Psoas muscle (tissue), 8 donors: ENCODE data around the gene ZNF385C. TPM values are rescaled to one million over a fixed set of nuclear protein-coding genes. Genes with fewer than 3 reads are reported as not detected.
"Not testable (repeated sequence)": the region's sequence is repeated elsewhere in the genome, so short reads cannot be mapped to it uniquely, and the experiment has no call there.

Experiments used
- ATAC-seq, 4 donors: fragments of 200-7000 bp; cut with Tn5 transposase; one replicate each; pipeline ENCODE4 v1.9.1; 2020; ENCODE audit warnings: moderate library complexity in 3 of 4, mild to moderate bottlenecking in 2 of 4
- DNase-seq, 2 donors: peaks; one replicate each; pipeline ENCODE4 v3.0.0-alpha.2; 2020
- H3K27ac ChIP-seq: fragments of 200-600 bp; one replicate; pipeline ENCODE4 v1.8.0; 2022
- H3K27me3 ChIP-seq, 3 donors: fragments of 200-600 bp in 1 of 3; one replicate each; pipeline versions ENCODE4 v1.6.1 to v1.8.0; 2013 to 2022; ENCODE audit warnings: low read length in 2 of 3, mild to moderate bottlenecking in 2 of 3, moderate library complexity in 1 of 3; ENCODE audit not compliant: insufficient read depth in 3 of 3
- H3K36me3 ChIP-seq, 2 donors: fragments of 200-600 bp in 1 of 2; one replicate each; pipeline versions ENCODE4 v1.6.1 to v1.8.0; 2013 to 2022; ENCODE audit warnings: low read depth in 1 of 2, mild to moderate bottlenecking in 1 of 2, moderate library complexity in 1 of 2; ENCODE audit not compliant: insufficient read depth in 1 of 2
- H3K4me1 ChIP-seq: fragments of 200-600 bp; one replicate; pipeline ENCODE4 v1.8.0; 2022
- H3K4me3 ChIP-seq: fragments of 200-600 bp; one replicate; pipeline ENCODE4 v1.8.0; 2022; ENCODE audit warnings: mild to moderate bottlenecking
- H3K9me3 ChIP-seq: fragments of 200-600 bp; one replicate; pipeline ENCODE4 v1.8.0; 2022
- WGBS, 3 donors: extraction: QIAGEN DNeasy Blood & Tissue Kit; methylation state at CpG; one replicate each; pipeline versions ENCODE4 v1.1.6 to v1.1.7; 2013; 5-methylcytosine and 5-hydroxymethylcytosine counted together
- intact Hi-C, 2 donors: fragments of 100-400 bp; cut with DNase I; formaldehyde crosslinking; loops; one replicate each; pipeline versions ENCODE4 v1.11.0 to v1.14.2; 2022
- polyA plus RNA-seq, 3 donors: library from polyadenylated mRNA; stranded (reverse); fragments of 200-250 nt; gene quantifications; one replicate each; pipeline ENCODE4 v1.2.3, GENCODE V29; 2013
- total RNA-seq, 4 donors: library from RNA; stranded (reverse); fragmentation: NEBNext Ultra II Directional in 2 of 4; extraction: Animal tissue kit (Norgen Biotek cat#: 25700) in 2 of 4; gene quantifications; one replicate each; pipeline versions ENCODE4 v1.2.1 to v1.2.4, GENCODE V29; 2021 to 2023
- TF ChIP-seq, protein P1 (sequence below): fragments of 200-600 bp; IDR thresholded peaks from one replicate; pipeline ENCODE4 v1.8.0; 2022; ENCODE audit warnings: antibody characterized with exemption
- donor health status: healthy with polysubstance abuse.
- donor health status: DM: no; HTN: no; CAD: no; lungs with moderate emphysema.
- donor health status: Bipolar disorder and iron deficiency.
- donor health status: healthy.
- donor health status: DM: yes; HTN: yes; CAD: no.
- donor health status: DM: no; HTN: no; CAD: no.
- donor health status: DM: no; HTN: no; CAD: no.
- donor health status: DM: yes; HTN: yes; CAD: no.

ZNF385C gene
- total and polyA plus RNA-seq, 7 donors: 0.22 to 9.2 (median 0.50) TPM

DNA sequence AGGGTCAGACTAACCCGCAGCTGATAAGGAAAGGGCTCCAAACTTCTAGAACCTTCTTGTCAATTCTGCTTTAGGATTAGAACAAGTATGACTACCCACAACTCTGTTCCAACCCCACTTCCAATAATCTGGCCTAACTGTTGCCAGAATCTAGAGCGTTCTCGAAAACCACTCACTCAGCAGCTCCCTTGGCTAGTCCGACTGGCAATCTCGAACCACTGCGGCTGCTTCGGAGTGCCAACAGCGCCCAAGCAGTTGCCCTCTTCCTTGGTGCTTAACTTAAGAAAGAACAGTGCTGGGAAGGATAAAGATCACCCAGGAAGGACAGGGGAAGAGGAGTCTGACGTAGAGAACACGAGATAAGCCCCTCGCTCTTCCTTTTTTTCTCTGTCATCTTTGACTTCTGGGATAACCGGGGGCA, 81.9 kb downstream of the ZNF385C start:
- Histone ChIP-seq H3K4me1 (peaks cover 52% of the 10 kb centered on the region), H3K9me3 (no peaks in the 10 kb centered on the region), H3K4me3 (peak overlapping the region; percentile 95), H3K27ac (peak overlapping the region; percentile 95), H3K27me3 (no peaks in the 10 kb centered on the region), H3K36me3 (peaks cover under 1 to 1% of the 10 kb centered on the region in 2 donors)
- TF ChIP-seq, protein P1, sequence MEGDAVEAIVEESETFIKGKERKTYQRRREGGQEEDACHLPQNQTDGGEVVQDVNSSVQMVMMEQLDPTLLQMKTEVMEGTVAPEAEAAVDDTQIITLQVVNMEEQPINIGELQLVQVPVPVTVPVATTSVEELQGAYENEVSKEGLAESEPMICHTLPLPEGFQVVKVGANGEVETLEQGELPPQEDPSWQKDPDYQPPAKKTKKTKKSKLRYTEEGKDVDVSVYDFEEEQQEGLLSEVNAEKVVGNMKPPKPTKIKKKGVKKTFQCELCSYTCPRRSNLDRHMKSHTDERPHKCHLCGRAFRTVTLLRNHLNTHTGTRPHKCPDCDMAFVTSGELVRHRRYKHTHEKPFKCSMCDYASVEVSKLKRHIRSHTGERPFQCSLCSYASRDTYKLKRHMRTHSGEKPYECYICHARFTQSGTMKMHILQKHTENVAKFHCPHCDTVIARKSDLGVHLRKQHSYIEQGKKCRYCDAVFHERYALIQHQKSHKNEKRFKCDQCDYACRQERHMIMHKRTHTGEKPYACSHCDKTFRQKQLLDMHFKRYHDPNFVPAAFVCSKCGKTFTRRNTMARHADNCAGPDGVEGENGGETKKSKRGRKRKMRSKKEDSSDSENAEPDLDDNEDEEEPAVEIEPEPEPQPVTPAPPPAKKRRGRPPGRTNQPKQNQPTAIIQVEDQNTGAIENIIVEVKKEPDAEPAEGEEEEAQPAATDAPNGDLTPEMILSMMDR: no peak
- WGBS, 3 donors: 2 to 5% (median 4%) methylated on average over 12 of the region's 12 CpGs
- no peak for DNase-seq
- ATAC-seq: peak in 2 of 4 donors; percentile 11
- intact Hi-C loops: loop anchor here (2.0 to 5.0 kb wide), 2 partner anchors 49 to 50 kb away; partner anchors contain the start of gene CNP (in 2 of the 2)

DNA sequence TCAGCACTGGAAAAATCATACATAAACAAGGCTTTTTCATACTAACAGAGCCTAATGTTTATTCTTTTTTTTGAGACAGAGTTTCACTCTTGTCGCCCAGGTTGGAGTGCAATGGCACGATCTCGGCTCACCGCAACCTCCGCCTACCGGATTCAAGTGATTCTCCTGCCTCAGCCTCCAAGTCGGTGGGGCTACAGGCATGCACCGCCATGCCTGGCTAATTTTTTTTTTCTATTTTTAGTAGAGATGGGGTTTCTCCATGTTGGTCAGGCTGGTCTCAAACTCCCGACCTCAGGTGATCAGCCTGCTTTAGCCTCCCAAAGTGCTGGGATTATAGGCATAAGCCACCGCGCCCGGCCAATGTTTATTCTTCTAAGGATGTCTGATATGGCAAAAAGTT, 84.5 kb downstream of the ZNF385C start:
- peak overlapping the region; percentile 62 for H3K27ac ChIP-seq
- ATAC-seq, H3K9me3 ChIP-seq, H3K27me3 ChIP-seq, H3K4me3 ChIP-seq, DNase-seq: not testable (repeated sequence)
- peaks cover 68% of the 10 kb centered on the region for H3K4me1 ChIP-seq
- intact Hi-C loops: loop anchor here in 1 of 2 donors (5.0 kb wide), 1 partner anchor 36 kb away; no protein-coding TSS in a partner anchor
- 78 to 89% (median 78%) methylated on average over 12 of the region's 12 CpGs for WGBS, 3 donors
- H3K36me3 ChIP-seq: peaks cover 0 to 12% of the 10 kb centered on the region in 2 donors

DNA sequence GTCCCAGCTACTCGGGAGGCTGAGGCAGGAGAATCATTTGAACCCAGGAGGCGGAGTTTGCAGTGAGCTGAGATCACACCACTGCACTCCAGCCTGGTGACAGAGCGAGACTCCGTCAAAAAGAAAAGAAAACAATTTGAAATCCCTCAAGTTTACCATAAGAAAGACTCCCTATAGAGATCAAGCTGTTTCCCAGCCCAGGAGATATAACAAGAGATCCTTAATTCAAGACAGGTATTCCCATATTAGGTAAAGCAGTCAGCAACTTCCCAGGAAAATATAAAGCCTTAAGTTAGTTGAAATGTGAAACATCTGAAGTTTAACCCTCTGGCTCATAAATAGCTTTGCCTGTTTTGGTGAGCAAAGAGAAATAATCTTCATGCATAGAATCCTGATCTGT, 85.9 kb downstream of the ZNF385C start:
- Histone ChIP-seq H3K36me3 (peaks cover 0 to 12% of the 10 kb centered on the region in 2 donors), H3K4me1 (peaks cover 65% of the 10 kb centered on the region), H3K27ac (peak overlapping the region; percentile 62)
- not testable (repeated sequence) for DNase-seq, H3K27me3 ChIP-seq, H3K9me3 ChIP-seq, ATAC-seq, H3K4me3 ChIP-seq
- intact Hi-C loops: loop anchor here in 1 of 2 donors (5.0 kb wide), 1 partner anchor 35 kb away; no protein-coding TSS in a partner anchor
- 78 to 81% (median 79%) methylated on average over 4 of the region's 4 CpGs for WGBS, 3 donors

DNA sequence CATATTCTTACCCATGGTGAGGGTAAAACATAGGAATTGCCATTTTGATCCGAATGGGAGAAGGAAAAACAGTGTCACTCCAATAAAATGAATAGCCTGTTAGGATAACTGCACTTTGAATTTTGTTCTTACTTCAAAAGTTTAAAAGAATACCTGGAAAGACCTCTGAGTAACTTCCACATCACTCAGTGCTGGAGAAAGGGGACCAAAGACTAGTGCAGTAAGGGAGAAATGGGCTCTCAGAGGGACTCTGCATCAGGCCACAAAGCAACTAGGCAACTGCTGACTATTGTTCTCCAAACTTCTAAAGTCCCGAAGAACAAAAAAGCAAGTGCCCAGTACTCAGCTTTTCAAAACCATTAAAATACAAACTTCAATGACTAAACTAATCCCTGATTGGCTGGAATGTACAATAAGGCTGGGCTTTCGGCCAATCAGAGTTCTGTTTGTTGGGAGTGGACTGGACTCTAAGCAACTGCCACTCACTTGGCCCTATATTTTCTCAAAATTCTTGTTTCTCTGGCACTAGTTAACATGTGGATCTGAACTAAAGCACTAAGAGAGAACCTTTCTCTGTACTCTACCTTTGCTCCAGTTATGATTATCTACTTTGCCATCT, 87.3 kb downstream of the ZNF385C start:
- peaks cover 0 to 12% of the 10 kb centered on the region in 2 donors for H3K36me3 ChIP-seq
- ATAC-seq (no peak), DNase-seq (no peak)
- no peak overlapping the region for H3K4me3 ChIP-seq
- no peak overlapping the region for H3K27ac ChIP-seq
- H3K27me3 ChIP-seq: no peaks in the 10 kb centered on the region
- TF ChIP-seq, protein P1: no peak
- intact Hi-C loops: loop anchor here in 1 of 2 donors (5.0 kb wide), 1 partner anchor 34 kb away; no protein-coding TSS in a partner anchor
- H3K9me3 ChIP-seq: no peaks in the 10 kb centered on the region
- 88 to 93% (median 91%) methylated on average over 3 of the region's 3 CpGs for WGBS, 3 donors
- H3K4me1 ChIP-seq: peaks cover 69% of the 10 kb centered on the region

DNA sequence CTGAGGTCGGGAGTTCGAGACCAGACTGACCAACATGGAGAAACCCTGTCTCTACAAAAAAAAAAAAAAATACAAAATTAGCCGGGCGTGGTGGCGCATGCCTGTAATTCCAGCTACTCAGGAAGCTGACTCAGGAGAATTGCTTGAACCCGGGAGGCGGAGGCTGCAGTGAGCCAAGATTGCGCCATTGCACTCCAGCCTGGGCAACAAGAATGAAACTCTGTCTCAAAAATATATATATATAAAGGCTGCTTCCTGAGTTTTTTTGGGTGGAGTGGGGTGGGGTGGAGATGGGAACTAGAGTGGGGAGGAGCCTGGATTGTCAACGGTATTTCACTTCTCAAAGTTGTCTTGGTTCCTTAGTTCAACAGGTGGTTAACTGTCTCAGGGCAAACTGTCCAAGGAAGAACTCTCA, 88.0 kb downstream of the ZNF385C start:
- not testable (repeated sequence) for H3K9me3 ChIP-seq, H3K27ac ChIP-seq, H3K27me3 ChIP-seq, DNase-seq, H3K4me3 ChIP-seq
- H3K4me1 ChIP-seq: peaks cover 70% of the 10 kb centered on the region
- 53 to 56% (median 56%) methylated on average over 7 to 9 of the region's 9 CpGs for WGBS, 3 donors
- intact Hi-C loops: loop anchor here in 1 of 2 donors (5.0 kb wide), 1 partner anchor 33 kb away; no protein-coding TSS in a partner anchor
- H3K36me3 ChIP-seq: peaks cover 0 to 12% of the 10 kb centered on the region in 2 donors
- peak in 1 of 4 donors; percentile 10 for ATAC-seq

DNA sequence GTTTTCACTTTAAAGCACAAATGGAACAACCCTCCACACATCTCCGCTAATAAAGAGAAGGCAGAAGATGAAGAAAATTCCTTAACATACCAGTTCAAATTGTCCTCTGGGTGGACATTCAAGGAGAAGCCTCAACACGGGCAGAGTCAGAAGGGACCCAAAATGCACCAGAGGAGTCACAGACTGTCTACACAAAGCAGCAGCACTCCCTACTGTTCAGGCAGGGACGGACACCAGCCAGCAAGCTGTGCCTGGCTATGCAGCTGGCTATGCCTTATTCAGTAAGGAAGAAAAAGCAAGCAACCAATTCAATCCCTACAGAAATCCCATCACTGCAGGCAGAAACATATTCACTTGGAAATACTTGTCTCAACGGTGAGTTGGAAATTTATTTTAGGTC, 89.1 kb downstream of the ZNF385C start:
- no peaks in the 10 kb centered on the region for H3K27me3 ChIP-seq
- peak overlapping the region; percentile 23 for H3K27ac ChIP-seq
- H3K9me3 ChIP-seq: no peaks in the 10 kb centered on the region
- WGBS, 3 donors: 48 to 66% (median 56%) methylated on average over 4 of the region's 4 CpGs
- peaks cover 79% of the 10 kb centered on the region for H3K4me1 ChIP-seq
- TF ChIP-seq, protein P1: peak; percentile 13
- intact Hi-C loops: no loop called here
- DNase-seq: no peak
- H3K36me3 ChIP-seq: peaks cover 0 to 12% of the 10 kb centered on the region in 2 donors
- peak; percentile 28 to 68 (median 48) for ATAC-seq
- no peak overlapping the region for H3K4me3 ChIP-seq
